NCI-H1092 (cell line): ENCODE results near the gene EHF.
"Not testable (repeated sequence)": the region's sequence is repeated elsewhere in the genome, so short reads cannot be mapped to it uniquely, and the experiment has no call there.

Source experiments
- DNase-seq: peaks from one replicate; lab custom pipeline; 2025; lab: John Stamatoyannopoulos, UW

EHF gene

GRCh38 chr11:34668583-34669053 lies 47.7 kb downstream of the EHF start:
- DNase-seq, result no peak

- no peak for DNase-seq
Observed at GRCh38 chr11:34669458-34669857, 48.6 kb downstream of the EHF start.

DNA sequence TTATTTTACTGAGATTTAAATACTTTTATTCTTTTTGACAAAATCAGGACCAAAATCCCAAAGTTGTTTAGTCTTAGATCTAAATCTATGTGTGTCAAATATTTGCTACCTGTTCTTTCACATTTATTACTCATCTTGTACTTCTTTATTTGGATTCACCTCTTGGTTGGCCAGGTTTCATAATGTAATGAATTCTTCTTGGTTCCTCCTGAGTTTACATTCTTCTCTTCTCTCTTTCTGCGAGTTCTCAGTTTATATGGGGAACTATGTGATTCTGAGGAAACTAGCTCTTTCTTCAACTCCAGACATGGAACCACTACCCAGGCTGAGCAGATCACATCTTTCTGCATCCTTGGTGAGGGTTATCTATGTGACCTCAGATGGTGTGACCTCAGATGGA lies 50.2 kb downstream of the EHF start:
- no peak for DNase-seq

GRCh38 chr11:34671946-34672345 lies 51.1 kb downstream of the EHF start:
- DNase-seq, result no peak

DNA sequence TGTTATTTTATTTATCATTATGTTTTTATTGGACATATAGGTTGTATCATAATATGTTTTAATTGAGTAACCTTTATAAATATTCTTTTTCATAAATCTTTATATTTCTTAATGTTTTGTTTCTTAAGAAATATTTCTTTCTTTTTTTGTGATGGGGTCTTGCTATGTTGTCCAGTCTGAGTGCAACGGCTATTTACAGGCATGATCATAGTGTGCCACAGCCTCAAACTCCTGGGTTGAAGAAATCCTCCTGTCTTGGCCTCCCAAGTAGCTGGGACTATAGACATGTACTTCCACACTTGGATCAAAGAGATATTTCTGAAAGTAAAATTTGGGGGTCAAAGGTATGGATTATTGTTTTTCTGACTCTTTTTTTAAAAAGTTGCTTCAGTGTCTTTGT lies 53.1 kb downstream of the EHF start:
- no peak for DNase-seq

DNA sequence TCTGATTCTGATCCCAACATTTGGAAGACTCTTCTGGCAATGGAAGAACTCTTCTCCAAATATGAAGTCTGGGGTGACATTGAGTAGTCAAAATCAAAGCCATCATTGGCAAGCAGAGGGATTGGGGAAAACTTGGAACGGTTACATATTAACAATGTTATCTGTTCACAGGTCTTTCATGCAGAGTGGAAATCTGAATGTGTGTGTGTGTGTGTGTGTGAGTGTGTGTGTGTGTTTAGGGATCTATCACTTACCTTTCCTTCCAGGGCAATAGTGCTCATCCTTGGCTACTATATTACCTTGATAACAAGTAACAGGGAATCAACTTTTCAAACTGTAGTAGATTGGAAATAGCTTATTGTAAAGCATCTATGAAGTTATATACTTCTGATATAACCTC lies 55.3 kb downstream of the EHF start:
- no peak for DNase-seq

DNA sequence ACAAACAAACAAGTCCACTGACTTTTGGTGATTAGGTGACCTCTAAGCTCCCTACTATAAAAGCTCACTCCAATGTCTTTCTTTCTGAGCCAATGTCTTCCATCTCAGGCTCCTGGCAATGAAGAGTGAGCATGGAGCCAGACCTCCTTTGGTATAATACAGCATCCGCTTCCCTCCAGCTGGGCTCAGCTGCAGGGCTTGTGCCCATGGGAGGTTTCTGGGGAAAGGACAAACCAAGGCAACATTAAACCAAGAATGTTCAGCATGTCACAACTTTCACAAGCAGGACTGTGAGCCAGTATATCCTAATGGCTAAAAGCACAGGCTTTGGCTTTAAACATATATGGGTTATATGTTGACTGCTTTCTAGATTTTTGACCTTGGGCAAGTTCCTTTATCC lies 58.8 kb downstream of the EHF start:
- no peak for DNase-seq

DNA sequence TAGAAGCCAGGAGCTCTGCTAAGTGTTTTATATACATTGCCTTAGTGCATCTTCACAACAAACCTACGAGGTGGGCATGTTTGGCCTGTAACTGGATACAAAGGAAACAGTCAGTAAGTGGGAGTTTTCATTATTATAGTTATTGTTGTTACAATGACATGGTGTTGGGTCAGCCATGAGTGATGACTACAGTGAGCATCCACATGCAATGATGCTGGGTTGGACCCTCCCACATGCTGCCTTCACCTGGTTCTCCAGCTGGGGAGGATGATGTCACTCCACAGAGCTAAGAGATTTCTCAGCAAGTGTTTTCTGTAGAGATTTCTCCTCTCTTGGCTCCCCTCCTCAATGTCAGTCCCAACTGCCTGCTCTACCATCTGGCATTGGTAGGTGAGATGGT lies 59.3 kb downstream of the EHF start:
- no peak for DNase-seq

DNA sequence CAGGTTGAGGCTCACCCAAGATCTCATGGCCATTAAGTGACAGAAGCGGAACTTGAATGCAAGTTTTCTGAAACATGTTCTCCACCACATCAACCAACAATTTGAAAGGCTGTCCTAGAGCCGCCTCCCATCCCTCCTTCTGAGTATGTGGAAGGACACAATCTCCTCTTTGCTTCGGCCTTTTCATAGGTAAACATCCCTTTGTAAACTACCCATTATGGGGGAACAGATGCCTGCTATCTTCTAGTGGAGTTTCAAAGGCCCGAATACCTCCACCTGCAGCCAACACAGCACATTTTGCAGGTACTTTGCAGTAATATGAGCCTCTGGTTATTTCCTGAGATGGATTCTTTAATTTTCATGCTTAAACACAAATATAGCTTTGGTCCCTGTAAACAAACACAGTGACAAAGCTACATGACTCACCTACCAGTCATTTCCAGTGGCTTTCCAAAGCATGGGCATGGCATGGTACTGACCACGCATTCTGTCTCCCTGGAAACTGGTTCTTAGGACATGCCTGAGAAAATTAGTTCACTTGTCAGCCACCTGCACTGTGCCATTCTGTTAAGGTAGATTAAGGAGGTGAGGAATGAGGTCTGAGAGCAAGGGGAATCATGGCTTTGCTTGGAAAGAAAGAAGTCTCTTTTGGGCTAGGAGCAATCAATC lies 60.2 kb downstream of the EHF start:
- DNase-seq, result no peak

- no peak for DNase-seq
Observed at GRCh38 chr11:34682825-34683224, 61.9 kb downstream of the EHF start.

DNA sequence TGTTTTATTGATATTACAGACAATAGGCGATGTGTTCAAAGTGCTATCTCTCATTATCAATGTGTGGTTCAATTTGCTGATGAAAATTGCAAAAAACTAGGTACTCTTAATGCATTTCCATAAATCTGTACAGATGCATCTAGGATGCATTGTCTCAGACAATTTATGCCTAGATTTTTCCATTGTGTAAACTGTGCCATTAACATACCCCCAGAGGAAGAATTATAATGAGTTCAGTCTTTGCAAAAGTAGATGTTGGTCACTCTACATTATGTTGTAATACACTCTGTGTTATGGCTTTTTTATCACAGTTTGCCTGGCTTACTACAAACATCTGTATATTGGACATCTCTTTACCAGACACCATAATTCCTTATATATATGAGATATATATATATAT lies 62.5 kb downstream of the EHF start:
- DNase-seq, result no peak

DNA sequence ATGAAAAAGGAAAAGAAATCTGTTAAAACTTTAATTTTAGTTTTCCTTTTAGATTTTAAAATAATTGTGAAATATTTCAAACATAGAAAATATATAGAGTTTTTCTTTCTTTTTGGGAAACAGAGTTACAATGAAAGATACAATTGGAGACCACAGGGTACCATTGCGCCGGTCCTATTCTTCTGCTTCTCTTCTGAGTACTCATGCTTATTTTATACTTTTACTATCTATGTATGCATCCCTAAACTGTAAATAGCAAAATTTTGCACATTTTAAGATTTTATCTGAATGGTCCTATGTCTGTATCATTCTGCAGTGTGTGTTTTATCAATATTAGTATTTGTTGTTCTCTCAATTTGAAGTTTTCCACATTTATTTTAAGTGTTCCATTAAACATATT lies 65.0 kb downstream of the EHF start:
- no peak for DNase-seq

DNA sequence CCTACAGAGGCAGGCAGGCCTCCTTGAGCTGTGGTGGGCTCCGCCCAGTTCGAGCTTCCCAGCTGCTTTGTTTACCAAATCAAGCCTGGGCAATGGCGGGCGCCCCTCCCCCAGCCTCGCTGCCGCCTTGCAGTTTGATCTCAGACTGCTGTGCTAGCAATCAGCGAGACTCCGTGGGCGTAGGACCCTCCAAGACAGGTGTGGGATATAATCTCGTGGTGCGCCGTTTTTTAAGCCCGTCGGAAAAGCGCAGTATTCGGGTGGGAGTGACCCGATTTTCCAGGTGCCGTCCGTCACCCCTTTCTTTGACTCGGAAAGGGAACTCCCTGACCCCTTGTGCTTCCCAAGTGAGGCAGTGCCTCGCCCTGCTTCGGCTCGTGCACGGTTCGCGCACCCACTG lies 71.4 kb downstream of the EHF start:
- not testable (repeated sequence) for DNase-seq

GRCh38 chr11:34696862-34697261 lies 76.0 kb downstream of the EHF start:
- DNase-seq, result no peak

DNA sequence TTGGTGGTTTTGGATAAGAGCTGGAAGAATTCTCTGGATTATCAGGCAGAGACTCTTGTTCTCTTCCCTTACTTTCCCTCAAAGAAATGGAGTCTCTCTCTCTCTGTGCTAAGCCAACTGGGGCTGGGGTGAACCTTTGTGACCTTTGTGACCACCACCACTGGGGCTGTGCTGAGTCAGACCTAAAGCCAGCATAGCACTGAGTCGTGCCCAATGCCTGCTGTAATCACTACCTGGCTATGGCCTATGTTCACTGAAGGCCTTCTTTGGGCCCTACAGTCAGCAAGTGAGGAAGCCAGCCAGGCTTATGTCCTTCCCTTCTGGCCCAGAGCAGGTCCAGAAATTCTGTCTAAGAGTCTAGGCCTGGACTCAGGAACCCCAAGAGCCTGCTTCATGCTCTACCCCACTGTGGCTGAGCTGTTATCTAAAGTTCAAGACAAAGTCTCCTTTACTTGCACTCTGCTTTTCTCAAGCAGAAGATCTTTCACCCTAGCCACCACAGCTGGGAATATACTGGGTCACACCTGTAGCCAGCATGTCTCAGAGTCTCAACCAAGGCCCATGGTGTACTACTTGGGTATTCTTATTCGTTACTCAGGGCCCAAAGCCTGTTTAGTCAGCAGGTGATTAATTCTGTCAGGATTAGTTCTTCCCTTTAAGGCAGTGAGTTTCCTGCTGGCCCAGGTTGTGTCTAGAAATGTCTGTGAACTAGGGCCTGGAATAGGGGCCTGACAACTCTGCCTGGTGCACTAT lies 86.0 kb downstream of the EHF start:
- no peak for DNase-seq

- DNase-seq, result no peak
Observed at GRCh38 chr11:34707462-34707840, 86.6 kb downstream of the EHF start.
